ENCODE measurements around the gene CDH1. TPM values are rescaled to one million over a fixed set of nuclear protein-coding genes. Genes with fewer than 3 reads are reported as not detected.
A peak's percentile ranks its signal among the peaks of the same experiment; 100 is the strongest.

CDH1 gene
- polyA plus RNA-seq, 1 of the 3 experiments (the other 2 are of a cell fraction), result not detected

GRCh38 chr16:68843482-68844210, 106.6 kb downstream of the CDH1 start, which contains the start of gene TANGO6 (continued):
- TF ChIP-seq YY1 (IDR thresholded peaks at IDR 0.05; ENCODE audit: low read depth), result peak; percentile 99
- peak; percentile 73; the same call in 1 of the 2 replicates for TF ChIP-seq TAF1 (IDR thresholded peaks at IDR 0.05; ENCODE audit: borderline replicate concordance, low read depth, low read length)
- TF ChIP-seq RAD21 (IDR thresholded peaks at IDR 0.05; ENCODE audit: low read length), result peak; percentile 45

- Histone ChIP-seq H3K9me3 (no peaks in the 10 kb centered on the region), H3K36me3 (replicated peaks in 1 of 2; ENCODE audit: control insufficient read depth in 1 of 2, insufficient read depth in 2 of 2, low read length in 1 of 2) (no peaks in the 10 kb centered on the region), H3K27me3 (ENCODE audit: insufficient read depth) (no peaks in the 10 kb centered on the region), H2AFZ (ENCODE audit: low read depth) (peak overlapping the region; percentile 96), H3K4me3 (ENCODE audit: low read depth in 2 of 2, low read length in 1 of 2) (peak overlapping the region; percentile 69 to 82), H3K4me2 (peak overlapping the region; percentile 87), H4K20me1 (ENCODE audit: insufficient read depth) (no peaks in the 10 kb centered on the region), H3K9me2 (no peaks in the 10 kb centered on the region), H3K27ac (ENCODE audit: low read depth in 2 of 2, low read length in 1 of 2) (peak overlapping the region; percentile 69 to 88), H3F3A (replicated peaks; ENCODE audit: insufficient read depth) (peaks cover 4% of the 10 kb centered on the region), H3K4me1 (ENCODE audit: control insufficient read depth in 1 of 2, insufficient read depth in 2 of 2, low read depth in 1 of 2, low read length in 1 of 2) (peaks cover 0 to 3% of the 10 kb centered on the region in 2 experiments; a peak in 2 of 4 replicates), H3K79me2 (ENCODE audit: insufficient read depth) (peaks cover 32% of the 10 kb centered on the region; the same call in 1 of the 2 replicates), H3K9ac (peak overlapping the region; percentile 86)
- 7% methylated on average over 6 of the region's 6 CpGs for WGBS (ENCODE audit: low lambda C conversion rate)
- POLR2A ChIA-PET, result interaction anchor here (0.6 to 1.6 kb wide), 3 partner anchors 253 to 280 kb away, joined by 3 read pairs; partner anchors contain the start of gene HAS3
- TF ChIP-seq CHD2 (IDR thresholded peaks at IDR 0.05; ENCODE audit: low read length, partially characterized antibody), result no peak
- TF ChIP-seq USF1 (IDR thresholded peaks at IDR 0.05; ENCODE audit: borderline replicate concordance, low read depth), result peak; percentile 77
- DNase-seq, result peak; percentile 17
- CTCF ChIA-PET, result interaction anchor here (0.6 to 6.6 kb wide), 17 partner anchors 10 to 323 kb away, joined by 3 to 73 read pairs (median 6); partner anchors contain the start of genes CHTF8, HAS3 and UTP4
Measured at GRCh38 chr16:68844211-68844564, 107.1 kb downstream of the CDH1 start.

DNA sequence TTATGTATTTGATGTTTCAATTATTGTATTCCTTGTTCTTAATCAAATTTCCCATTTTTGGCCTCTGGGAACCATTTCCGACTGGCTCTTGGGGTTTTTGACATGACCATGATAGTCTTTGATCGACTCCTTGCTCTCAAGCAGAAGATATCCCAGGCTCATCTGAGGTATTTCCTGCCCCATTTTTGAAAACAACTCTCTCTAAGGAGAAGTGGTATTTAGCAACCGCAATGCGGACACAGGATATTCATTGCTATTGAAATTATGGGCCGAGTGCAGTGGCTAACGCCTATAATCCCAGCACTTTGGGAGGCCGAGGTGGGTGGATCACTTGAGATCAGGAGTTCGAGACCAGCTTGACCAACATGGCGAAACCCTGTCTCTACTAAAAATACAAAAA, 111.7 kb downstream of the CDH1 start:
- Histone ChIP-seq H3K4me2 (no peak overlapping the region), H3K9me2 (no peaks in the 10 kb centered on the region), H3K27ac (ENCODE audit: low read depth in 2 of 2, low read length in 1 of 2) (no peak overlapping the region), H4K20me1 (ENCODE audit: insufficient read depth) (no peaks in the 10 kb centered on the region), H3F3A (replicated peaks; ENCODE audit: insufficient read depth) (peaks cover 4% of the 10 kb centered on the region), H2AFZ (ENCODE audit: low read depth) (no peak overlapping the region), H3K4me3 (ENCODE audit: low read depth in 2 of 2, low read length in 1 of 2) (no peak overlapping the region), H3K36me3 (replicated peaks in 1 of 2; ENCODE audit: control insufficient read depth in 1 of 2, insufficient read depth in 2 of 2, low read length in 1 of 2) (no peaks in the 10 kb centered on the region), H3K27me3 (ENCODE audit: insufficient read depth) (no peaks in the 10 kb centered on the region), H3K9ac (no peak overlapping the region), H3K4me1 (ENCODE audit: control insufficient read depth in 1 of 2, insufficient read depth in 2 of 2, low read depth in 1 of 2, low read length in 1 of 2) (peaks cover 0 to 3% of the 10 kb centered on the region in 2 experiments; a peak in 3 of 4 replicates), H3K9me3 (no peaks in the 10 kb centered on the region), H3K79me2 (ENCODE audit: insufficient read depth) (peaks cover 50% of the 10 kb centered on the region)
- POLR2A ChIA-PET, result no interaction called here
- TF ChIP-seq EZH2phosphoT487 (IDR thresholded peaks at IDR 0.05; ENCODE audit: borderline replicate concordance, low read depth) (no peak), RAD21 (IDR thresholded peaks at IDR 0.05; ENCODE audit: low read length) (no peak), FOXJ3 (CRISPR knock-in tag; IDR thresholded peaks at IDR 0.05) (no peak), SMC3 (IDR thresholded peaks at IDR 0.05; ENCODE audit: low read depth, low read length) (no peak), CHD2 (IDR thresholded peaks at IDR 0.05; ENCODE audit: low read length, partially characterized antibody) (no peak), USF1 (IDR thresholded peaks at IDR 0.05; ENCODE audit: borderline replicate concordance, low read depth) (no peak), REST (IDR thresholded peaks at IDR 0.05; ENCODE audit: low read depth, low read length) (no peak), ELF1 (IDR thresholded peaks at IDR 0.05) (no peak), IRF3 (IDR thresholded peaks at IDR 0.05; ENCODE audit: low read depth, low read length) (no peak), SIN3A (IDR thresholded peaks at IDR 0.05; ENCODE audit: borderline replicate concordance, low read depth, low read length) (no peak), NFIC (IDR thresholded peaks at IDR 0.05; ENCODE audit: borderline replicate concordance) (no peak), FOXM1 (IDR thresholded peaks at IDR 0.05; ENCODE audit: low read depth) (no peak), GATA2 (CRISPR knock-in tag; IDR thresholded peaks at IDR 0.05) (no peak), NRF1 (IDR thresholded peaks at IDR 0.05; ENCODE audit: low read depth, low read length) (no peak)
- no peak for DNase-seq
- CTCF ChIA-PET, result no interaction called here
- WGBS (ENCODE audit: low lambda C conversion rate), result 96% methylated on average over 9 of the region's 9 CpGs

Data from SK-N-SH (cell line).